WTC11 (cell line): Measurements from ENCODE around the gene ZNF804B. TPM values are rescaled to one million over a fixed set of nuclear protein-coding genes. Genes with fewer than 3 reads are reported as not detected.

Source experiments
- ATAC-seq: fragments of 200-7000 bp; cut with Tn5 transposase; 2 replicates; pipeline ENCODE4 v1.10.0; 2021; ENCODE audit warnings: mild to moderate bottlenecking, moderate library complexity
- CTCF ChIA-PET: fragments of 300-600 bp; sonication (Branson Sonifier 250); formaldehyde crosslinking; loops from one replicate; lab custom pipeline; 2021; ENCODE audit warnings: antibody characterized with exemption; lab: Charles Lee
- POLR2A ChIA-PET: fragments of 350-600 bp; sonication (Branson Sonifier 250); formaldehyde crosslinking; loops from one replicate; lab custom pipeline; 2021; ENCODE audit warnings: antibody characterized with exemption; lab: Charles Lee
- DNase-seq: peaks from one replicate; pipeline ENCODE4 v3.0.0; 2021; ENCODE audit warnings: low spot score
- H3K27ac Mint-ChIP-seq: 2 replicates; pipeline ENCODE4 v1.8.0; 2021; ENCODE audit warnings: mixed read lengths
- H3K27me3 Mint-ChIP-seq: 2 replicates; pipeline ENCODE4 v1.8.0; 2021; ENCODE audit warnings: low read depth, mild to moderate bottlenecking, moderate library complexity, mixed read lengths
- H3K36me3 Mint-ChIP-seq: 2 replicates; pipeline ENCODE4 v1.8.0; 2021; ENCODE audit warnings: mixed read lengths
- H3K4me1 Mint-ChIP-seq: 2 replicates; pipeline ENCODE4 v1.8.0; 2022; ENCODE audit warnings: mixed read lengths
- H3K4me3 Mint-ChIP-seq: 2 replicates; pipeline ENCODE4 v1.8.0; 2021; ENCODE audit warnings: mild to moderate bottlenecking, moderate library complexity, mixed read lengths
- H3K9me3 Mint-ChIP-seq: 2 replicates; pipeline ENCODE4 v1.8.0; 2021; ENCODE audit warnings: mixed read lengths
- ATF2 ChIP-seq: sonication (generic); formaldehyde crosslinking; IDR thresholded peaks from 2 replicates; pipeline ENCODE4 v1.8.1; 2022; ENCODE audit warnings: low read depth, missing genetic modification reagents, borderline replicate concordance
- CREM ChIP-seq: sonication (generic); formaldehyde crosslinking; IDR thresholded peaks from 2 replicates; pipeline ENCODE4 v1.8.1; 2022; ENCODE audit warnings: mild to moderate bottlenecking, missing genetic modification reagents, moderate library complexity
- ELF4 ChIP-seq: sonication (generic); formaldehyde crosslinking; IDR thresholded peaks from 2 replicates; pipeline ENCODE4 v1.8.1; 2022; ENCODE audit warnings: low read depth, mild to moderate bottlenecking, moderate library complexity, missing genetic modification reagents
- FOXJ3 ChIP-seq: sonication (generic); formaldehyde crosslinking; IDR thresholded peaks from 2 replicates; pipeline ENCODE4 v1.9.0; 2021; ENCODE audit warnings: missing genetic modification reagents, mild to moderate bottlenecking, borderline replicate concordance
- FOXK1 ChIP-seq: sonication (generic); formaldehyde crosslinking; IDR thresholded peaks from 2 replicates; pipeline ENCODE4 v1.8.0; 2022; ENCODE audit warnings: mild to moderate bottlenecking, moderate library complexity, missing genetic modification reagents
- HMGA2 ChIP-seq: fragments of 250-450 bp; sonication (Bioruptor Pico); IDR thresholded peaks from 2 replicates; pipeline ENCODE4 v1.4.0; 2021; ENCODE audit warnings: mild to moderate bottlenecking, moderate library complexity
- HMGXB4 ChIP-seq: sonication (generic); formaldehyde crosslinking; IDR thresholded peaks from 2 replicates; pipeline ENCODE4 v1.8.1; 2023; ENCODE audit warnings: mild to moderate bottlenecking, moderate library complexity, missing genetic modification reagents
- JUN ChIP-seq: sonication (generic); formaldehyde crosslinking; IDR thresholded peaks from 2 replicates; pipeline ENCODE4 v1.8.0; 2023; ENCODE audit warnings: mild to moderate bottlenecking, missing genetic modification reagents
- MAX ChIP-seq: sonication (generic); formaldehyde crosslinking; IDR thresholded peaks from 2 replicates; pipeline ENCODE4 v1.8.0; 2022; ENCODE audit warnings: mild to moderate bottlenecking, missing genetic modification reagents
- MXD4 ChIP-seq: fragments of 250-450 bp; sonication (Bioruptor Pico); IDR thresholded peaks from 2 replicates; pipeline ENCODE4 v1.8.0; 2021; ENCODE audit warnings: mild to moderate bottlenecking, moderate library complexity, borderline replicate concordance
- NFE2L1 ChIP-seq: sonication (generic); formaldehyde crosslinking; IDR thresholded peaks from 2 replicates; pipeline ENCODE4 v1.8.1; 2023; ENCODE audit warnings: missing genetic modification reagents
- RELA ChIP-seq: sonication (generic); formaldehyde crosslinking; IDR thresholded peaks from 2 replicates; pipeline ENCODE4 v1.8.1; 2022; ENCODE audit warnings: missing genetic modification reagents, mild to moderate bottlenecking, borderline replicate concordance
- USF1 ChIP-seq: sonication (generic); formaldehyde crosslinking; IDR thresholded peaks from 2 replicates; pipeline ENCODE4 v1.8.0; 2022; ENCODE audit warnings: mild to moderate bottlenecking, missing genetic modification reagents
- ZBTB21 ChIP-seq: sonication (generic); formaldehyde crosslinking; IDR thresholded peaks from 2 replicates; pipeline ENCODE4 v1.8.1; 2023; ENCODE audit warnings: mild to moderate bottlenecking, missing genetic modification reagents, borderline replicate concordance
- ZNF121 ChIP-seq: sonication (generic); formaldehyde crosslinking; IDR thresholded peaks from 2 replicates; pipeline ENCODE4 v1.8.0; 2023; ENCODE audit warnings: missing genetic modification reagents
- ZNF425 ChIP-seq: fragments of 250-450 bp; sonication (Bioruptor Pico); conservative IDR thresholded peaks from 2 replicates; pipeline ENCODE4 v1.9.0; 2021; ENCODE audit warnings: mild to moderate bottlenecking
- ZNF512 ChIP-seq: sonication (generic); formaldehyde crosslinking; IDR thresholded peaks from 2 replicates; pipeline ENCODE4 v1.8.1; 2022; ENCODE audit warnings: missing genetic modification reagents, borderline replicate concordance
- ZNF532 ChIP-seq: fragments of 250-450 bp; sonication (Bioruptor Pico); IDR thresholded peaks from 2 replicates; pipeline ENCODE4 v1.9.0; 2021; ENCODE audit warnings: mild to moderate bottlenecking, borderline replicate concordance
- total RNA-seq: library from RNA; stranded (reverse); gene quantifications from 3 replicates; pipeline ENCODE4 v1.2.3, GENCODE V29; 2021

Gene ZNF804B
- total RNA-seq, 1 experiment from 2014 or later, result 0.04 TPM

GRCh38 chr7:89265631-89266030 lies 506.1 kb downstream of the ZNF804B start:
- Mint-ChIP-seq H3K4me3 (no peak overlapping the region), H3K27me3 (no peaks in the 10 kb centered on the region), H3K36me3 (no peaks in the 10 kb centered on the region), H3K27ac (no peak overlapping the region), H3K9me3 (peaks cover 11% of the 10 kb centered on the region), H3K4me1 (no peaks in the 10 kb centered on the region)
- TF ChIP-seq JUN (CRISPR knock-in tag) (no peak), RELA (CRISPR knock-in tag) (no peak), ATF2 (no peak), ZNF512 (no peak), ZNF532 (CRISPR knock-in tag) (no peak), MAX (CRISPR knock-in tag) (no peak), FOXK1 (CRISPR knock-in tag) (no peak), FOXJ3 (CRISPR knock-in tag) (no peak)
- ChIA-PET CTCF (no interaction called here), POLR2A (no interaction called here)
- ATAC-seq, result no peak
- no peak for DNase-seq

- no peaks in the 10 kb centered on the region for H3K36me3 Mint-ChIP-seq
- H3K9me3 Mint-ChIP-seq, result peaks cover 7% of the 10 kb centered on the region
- no peak for TF ChIP-seq ZNF121 (CRISPR knock-in tag)
- TF ChIP-seq HMGA2, result no peak
- TF ChIP-seq MXD4 (CRISPR knock-in tag), result no peak
- TF ChIP-seq ZNF532 (CRISPR knock-in tag), result no peak
- TF ChIP-seq HMGXB4 (CRISPR knock-in tag), result no peak
- no peak for TF ChIP-seq ELF4 (CRISPR knock-in tag)
- TF ChIP-seq NFE2L1 (CRISPR knock-in tag), result no peak
- TF ChIP-seq USF1 (CRISPR knock-in tag), result no peak
- no peak for TF ChIP-seq ZBTB21 (CRISPR knock-in tag)
- TF ChIP-seq CREM, result no peak
- TF ChIP-seq ZNF425 (CRISPR knock-in tag), result no peak
Measured at GRCh38 chr7:89283302-89283701, 523.8 kb downstream of the ZNF804B start.

More at GRCh38 chr7:89283302-89283701, 523.8 kb downstream of the ZNF804B start:
- ATAC-seq (no peak), DNase-seq (no peak)
- Mint-ChIP-seq H3K27me3 (no peaks in the 10 kb centered on the region), H3K27ac (no peak overlapping the region), H3K4me3 (no peak overlapping the region), H3K4me1 (no peaks in the 10 kb centered on the region)
- CTCF ChIA-PET, result no interaction called here
- POLR2A ChIA-PET, result no interaction called here
